Endothelial cell (in vitro differentiated cells): ENCODE results near the gene GABRA5. TPM values are rescaled to one million over a fixed set of nuclear protein-coding genes. Genes with fewer than 3 reads are reported as not detected.

Experiments used
- DNase-seq: peaks from one replicate; pipeline ENCODE4 v3.0.0; 2021; ENCODE audit warnings: low spot score
- H3K27ac Mint-ChIP-seq: one replicate; pipeline ENCODE4 v1.8.0; 2021; ENCODE audit warnings: mixed read lengths, inconsistent platforms; ENCODE audit not compliant: unreplicated experiment
- H3K27me3 Mint-ChIP-seq: one replicate; pipeline ENCODE4 v1.8.0; 2021; ENCODE audit warnings: mild to moderate bottlenecking, moderate library complexity, mixed read lengths, inconsistent platforms; ENCODE audit not compliant: unreplicated experiment
- H3K36me3 Mint-ChIP-seq: one replicate; pipeline ENCODE4 v1.8.0; 2021; ENCODE audit warnings: mild to moderate bottlenecking, low read depth, mixed read lengths, inconsistent platforms; ENCODE audit not compliant: unreplicated experiment
- H3K4me1 Mint-ChIP-seq: one replicate; pipeline ENCODE4 v1.8.0; 2021; ENCODE audit warnings: mild to moderate bottlenecking, mixed read lengths, inconsistent platforms; ENCODE audit not compliant: unreplicated experiment
- H3K4me3 Mint-ChIP-seq: one replicate; pipeline ENCODE4 v1.8.0; 2021; ENCODE audit warnings: mild to moderate bottlenecking, mixed read lengths, inconsistent platforms; ENCODE audit not compliant: unreplicated experiment
- H3K9me3 Mint-ChIP-seq: one replicate; pipeline ENCODE4 v1.8.0; 2021; ENCODE audit warnings: mixed read lengths, inconsistent platforms; ENCODE audit not compliant: unreplicated experiment
- CTCF ChIP-seq: fragments of 200-600 bp; sonication (generic); IDR thresholded peaks from one replicate; pipeline ENCODE4 v1.5.0; 2021; ENCODE audit warnings: antibody characterized with exemption; ENCODE audit not compliant: unreplicated experiment
- total RNA-seq: library from RNA; stranded (reverse); fragmentation: NEBNext Ultra II Directional; extraction: Animal tissue kit (Norgen Biotek cat#: 25700); gene quantifications from one replicate; pipeline ENCODE4 v1.2.1, GENCODE V29; 2021; ENCODE audit not compliant: unreplicated experiment

Gene GABRA5
- total RNA-seq, 1 donor from 2014 or later, result 0.72 TPM

DNA sequence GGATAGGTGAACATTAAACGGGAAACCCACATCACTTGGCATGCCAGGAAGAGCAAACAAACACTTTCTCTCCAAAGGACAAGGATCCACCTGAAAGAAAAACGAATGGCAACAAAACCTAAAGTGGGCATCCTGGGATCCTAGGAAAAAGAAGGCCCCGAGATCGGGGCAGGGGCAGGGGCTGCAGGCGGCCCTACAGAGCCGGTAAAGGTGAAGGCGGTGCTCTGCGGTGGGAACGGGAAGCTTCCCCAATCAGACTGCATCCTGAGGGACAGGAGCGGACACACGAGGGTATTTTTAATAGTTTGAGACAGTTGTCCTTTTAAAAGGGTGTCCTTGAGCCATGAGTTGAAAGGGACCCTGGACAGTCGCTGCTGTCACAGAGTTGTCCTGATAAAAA is 24.9 kb upstream of the GABRA5 start:
- no peaks in the 10 kb centered on the region for H3K36me3 Mint-ChIP-seq
- H3K27me3 Mint-ChIP-seq, result no peaks in the 10 kb centered on the region
- no peak for DNase-seq
- TF ChIP-seq CTCF, result no peak
- no peak overlapping the region for H3K4me3 Mint-ChIP-seq
- H3K27ac Mint-ChIP-seq, result no peak overlapping the region
- H3K9me3 Mint-ChIP-seq, result no peaks in the 10 kb centered on the region
- H3K4me1 Mint-ChIP-seq, result no peaks in the 10 kb centered on the region

DNA sequence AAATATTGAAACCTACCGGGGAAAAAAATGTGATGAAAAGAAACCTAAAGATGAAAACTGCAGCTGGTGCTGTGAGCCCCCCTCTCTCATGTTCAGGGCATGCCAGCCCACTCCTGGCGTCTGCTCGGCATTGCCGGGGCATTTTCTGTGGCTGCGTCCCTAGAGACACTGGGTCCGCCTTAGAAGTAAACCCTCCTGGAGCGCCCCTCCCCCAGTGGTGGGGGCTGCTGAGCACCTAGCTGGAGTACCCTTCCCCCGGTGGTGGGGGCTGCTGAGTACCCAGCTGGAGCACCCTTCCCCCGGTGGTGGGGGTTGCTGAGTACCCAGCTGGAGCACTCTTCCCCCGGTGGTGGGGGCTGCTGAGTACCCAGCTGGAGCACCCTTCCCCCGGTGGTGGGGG is 24.5 kb upstream of the GABRA5 start:
- no peaks in the 10 kb centered on the region for H3K36me3 Mint-ChIP-seq
- no peaks in the 10 kb centered on the region for H3K27me3 Mint-ChIP-seq
- no peak for TF ChIP-seq CTCF
- H3K4me3 Mint-ChIP-seq, result no peak overlapping the region
- no peaks in the 10 kb centered on the region for H3K4me1 Mint-ChIP-seq
- no peak overlapping the region for H3K27ac Mint-ChIP-seq
- DNase-seq, result no peak
- H3K9me3 Mint-ChIP-seq, result no peaks in the 10 kb centered on the region

- no peaks in the 10 kb centered on the region for H3K4me1 Mint-ChIP-seq
- H3K36me3 Mint-ChIP-seq, result no peaks in the 10 kb centered on the region
- no peaks in the 10 kb centered on the region for H3K9me3 Mint-ChIP-seq
- TF ChIP-seq CTCF, result no peak
- no peak overlapping the region for H3K4me3 Mint-ChIP-seq
- H3K27ac Mint-ChIP-seq, result no peak overlapping the region
- DNase-seq, result no peak
- H3K27me3 Mint-ChIP-seq, result peaks cover 1% of the 10 kb centered on the region
Measured at GRCh38 chr15:26844901-26845300, 22.0 kb upstream of the GABRA5 start.

DNA sequence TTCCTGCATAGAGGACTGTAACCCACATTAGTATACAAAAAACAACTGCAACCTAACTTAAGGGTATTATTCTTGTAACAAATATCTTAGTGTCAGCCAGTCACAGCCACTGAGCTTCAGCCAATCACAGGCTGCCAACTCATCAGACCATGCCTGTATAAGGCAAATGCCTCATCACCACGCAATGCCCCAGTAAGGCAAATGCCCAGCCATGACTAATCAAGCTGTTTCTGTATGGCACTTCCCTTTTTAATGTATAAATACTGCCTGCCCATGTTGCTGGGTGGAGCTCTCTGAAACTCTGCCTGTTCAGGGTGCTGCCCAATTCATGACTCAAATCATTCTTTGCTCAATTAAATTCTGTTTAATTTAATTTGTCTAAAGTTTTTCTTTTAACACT is 18.4 kb upstream of the GABRA5 start:
- Mint-ChIP-seq H3K4me3 (no peak overlapping the region), H3K36me3 (no peaks in the 10 kb centered on the region), H3K27ac (no peak overlapping the region), H3K9me3 (no peaks in the 10 kb centered on the region), H3K27me3 (peaks cover 1% of the 10 kb centered on the region), H3K4me1 (no peaks in the 10 kb centered on the region)
- TF ChIP-seq CTCF, result no peak
- no peak for DNase-seq

DNA sequence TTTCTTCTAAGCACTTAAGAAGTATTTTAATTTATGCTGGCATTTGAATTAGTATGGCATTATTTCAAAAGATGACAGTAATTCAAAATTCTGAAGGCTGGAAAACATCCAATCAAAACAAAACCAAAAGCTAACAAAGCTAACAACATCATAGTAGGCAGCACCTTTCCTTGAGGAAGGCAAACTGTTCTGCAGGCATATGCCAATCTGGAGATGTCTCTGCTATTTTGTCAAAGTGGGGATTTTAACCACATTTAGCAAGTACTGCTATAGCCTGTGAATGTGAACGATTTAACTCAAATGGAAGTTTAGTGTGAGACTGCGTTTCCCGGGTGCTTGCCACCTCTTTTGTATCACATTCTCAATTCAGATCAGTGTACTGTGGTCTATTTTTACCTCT is 16.7 kb upstream of the GABRA5 start:
- H3K4me3 Mint-ChIP-seq, result no peak overlapping the region
- DNase-seq, result no peak
- H3K9me3 Mint-ChIP-seq, result no peaks in the 10 kb centered on the region
- no peak for TF ChIP-seq CTCF
- no peaks in the 10 kb centered on the region for H3K4me1 Mint-ChIP-seq
- H3K36me3 Mint-ChIP-seq, result no peaks in the 10 kb centered on the region
- peaks cover 1% of the 10 kb centered on the region for H3K27me3 Mint-ChIP-seq
- no peak overlapping the region for H3K27ac Mint-ChIP-seq
